Fibroblast of lung (primary cell): Measurements from ENCODE around the gene SLC22A23. TPM values are rescaled to one million over a fixed set of nuclear protein-coding genes. Genes with fewer than 3 reads are reported as not detected.

Experiments
- DNase-seq, 2 donors: peaks; one replicate each; pipeline versions ENCODE4 v3.0.0 to v3.0.0-alpha.2; 2010; ENCODE audit warnings: low read depth in 2 of 2
- H2AFZ ChIP-seq: 2 replicates; pipeline ENCODE4 v1.5.1; 2012; ENCODE audit warnings: low read length, control low read depth, inconsistent platforms
- H3K27ac ChIP-seq: 2 replicates; pipeline ENCODE4 v1.5.1; 2011; ENCODE audit warnings: low read length, control low read depth; ENCODE audit not compliant: insufficient read depth
- H3K27me3 ChIP-seq: 2 replicates; pipeline ENCODE4 v1.5.1; 2011; ENCODE audit warnings: mild to moderate bottlenecking, low read length; ENCODE audit not compliant: control insufficient read depth, insufficient read depth
- H3K36me3 ChIP-seq: 2 replicates; pipeline ENCODE4 v1.5.1; 2011; ENCODE audit warnings: low read length; ENCODE audit not compliant: control insufficient read depth, insufficient read depth
- H3K4me1 ChIP-seq: 2 replicates; pipeline ENCODE4 v1.5.1; 2011; ENCODE audit warnings: low read length; ENCODE audit not compliant: control insufficient read depth, insufficient read depth; ENCODE audit errors: extremely low read depth
- H3K4me2 ChIP-seq: 2 replicates; pipeline ENCODE4 v1.5.1; 2011; ENCODE audit warnings: low read length, control low read depth; ENCODE audit not compliant: insufficient read depth; ENCODE audit errors: extremely low read depth
- H3K4me3 ChIP-seq, 4 experiments: fragments of 200-600 bp in 1 of 4; sonication (generic) in 1 of 4; replicated peaks in 1 of 4; 2 replicates each; pipeline ENCODE4 v1.5.1; 2011 to 2016; ENCODE audit warnings: low read length in 4 of 4, low read depth in 3 of 4, mild to moderate bottlenecking in 3 of 4, control low read depth in 2 of 4, inconsistent platforms in 1 of 4, mixed read lengths in 1 of 4; ENCODE audit not compliant: insufficient read depth in 1 of 4; ENCODE audit errors: control extremely low read depth in 1 of 4
- H3K79me2 ChIP-seq: 2 replicates; pipeline ENCODE4 v1.5.1; 2012; ENCODE audit warnings: mild to moderate bottlenecking, low read length, inconsistent platforms; ENCODE audit not compliant: control insufficient read depth, insufficient read depth
- H3K9ac ChIP-seq: 2 replicates; pipeline ENCODE4 v1.5.1; 2011; ENCODE audit warnings: mild to moderate bottlenecking, low read length, control low read depth; ENCODE audit not compliant: insufficient read depth
- H3K9me3 ChIP-seq: 2 replicates; pipeline ENCODE4 v1.5.1; 2012; ENCODE audit warnings: low read depth, low read length; ENCODE audit not compliant: control insufficient read depth, insufficient read depth
- H4K20me1 ChIP-seq: 2 replicates; pipeline ENCODE4 v1.5.1; 2011; ENCODE audit warnings: low read length; ENCODE audit not compliant: control insufficient read depth, insufficient read depth; ENCODE audit errors: extremely low read depth
- EZH2 ChIP-seq: IDR thresholded peaks from 2 replicates; pipeline ENCODE4 v1.5.1; 2012; ENCODE audit warnings: low read length, control low read depth, mild to moderate bottlenecking; ENCODE audit errors: missing control alignments
- polyA plus RNA-seq, 2 donors: library from polyadenylated mRNA; depleted of rRNA in 1 of 2; stranded (reverse) in 1 of 2; unstranded in 1 of 2; fragments of >200 nt; gene quantifications; 2 replicates each; pipeline ENCODE4 v1.2.1, GENCODE V29; 2011 to 2012; ENCODE audit warnings: missing spikeins in 1 of 2
- total RNA-seq: library from RNA; depleted of rRNA; stranded (reverse); fragments of >200 nt; gene quantifications from 2 replicates; pipeline ENCODE4 v1.2.1, GENCODE V29; 2014
- TF ChIP-seq, protein P1 (sequence below), 2 donors: IDR thresholded peaks in 1 of 2; conservative IDR thresholded peaks in 1 of 2; 1 replicate in 1 of 2; 2 replicates in 1 of 2; pipeline ENCODE4 v1.5.1; 2011 to 2012; ENCODE audit warnings: low read length in 2 of 2, control low read depth in 1 of 2, inconsistent platforms in 1 of 2, low read depth in 1 of 2, mild to moderate bottlenecking in 1 of 2

SLC22A23 gene
- total and polyA plus RNA-seq, 2 donors (not counting 1 experiment from before 2014, with no cell fraction given), result 0.37 to 3.0 TPM

DNA sequence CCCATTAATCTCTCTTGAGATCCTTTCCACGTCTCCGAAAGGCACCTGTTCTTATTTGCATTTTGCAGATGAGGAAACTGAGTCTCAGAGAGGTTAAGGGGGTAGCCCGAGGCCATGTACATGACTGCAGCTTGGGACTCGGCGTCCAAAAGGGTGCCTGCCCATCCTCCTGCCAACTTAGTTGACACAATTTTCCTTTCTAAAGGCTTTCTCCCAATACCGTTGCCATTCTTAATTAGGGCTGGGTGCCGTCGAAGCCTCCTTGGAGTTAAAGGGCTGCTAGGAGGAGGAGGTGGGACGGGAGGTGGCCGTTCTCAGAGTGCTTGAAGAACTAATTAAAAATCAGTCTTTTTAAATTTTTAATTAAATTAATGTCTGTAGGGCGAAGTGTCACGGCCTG is 198.6 kb downstream of the SLC22A23 start:
- H3K27ac ChIP-seq, result no peak overlapping the region
- H3K4me1 ChIP-seq, result peaks cover 4% of the 10 kb centered on the region
- H4K20me1 ChIP-seq, result no peaks in the 10 kb centered on the region
- no peak for DNase-seq
- peaks cover 14% of the 10 kb centered on the region for H3K27me3 ChIP-seq
- H3K79me2 ChIP-seq, result peaks cover 35% of the 10 kb centered on the region
- no peak for TF ChIP-seq EZH2
- TF ChIP-seq, protein P1, sequence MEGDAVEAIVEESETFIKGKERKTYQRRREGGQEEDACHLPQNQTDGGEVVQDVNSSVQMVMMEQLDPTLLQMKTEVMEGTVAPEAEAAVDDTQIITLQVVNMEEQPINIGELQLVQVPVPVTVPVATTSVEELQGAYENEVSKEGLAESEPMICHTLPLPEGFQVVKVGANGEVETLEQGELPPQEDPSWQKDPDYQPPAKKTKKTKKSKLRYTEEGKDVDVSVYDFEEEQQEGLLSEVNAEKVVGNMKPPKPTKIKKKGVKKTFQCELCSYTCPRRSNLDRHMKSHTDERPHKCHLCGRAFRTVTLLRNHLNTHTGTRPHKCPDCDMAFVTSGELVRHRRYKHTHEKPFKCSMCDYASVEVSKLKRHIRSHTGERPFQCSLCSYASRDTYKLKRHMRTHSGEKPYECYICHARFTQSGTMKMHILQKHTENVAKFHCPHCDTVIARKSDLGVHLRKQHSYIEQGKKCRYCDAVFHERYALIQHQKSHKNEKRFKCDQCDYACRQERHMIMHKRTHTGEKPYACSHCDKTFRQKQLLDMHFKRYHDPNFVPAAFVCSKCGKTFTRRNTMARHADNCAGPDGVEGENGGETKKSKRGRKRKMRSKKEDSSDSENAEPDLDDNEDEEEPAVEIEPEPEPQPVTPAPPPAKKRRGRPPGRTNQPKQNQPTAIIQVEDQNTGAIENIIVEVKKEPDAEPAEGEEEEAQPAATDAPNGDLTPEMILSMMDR (conservative IDR thresholded peaks at IDR 0.05 in 1 of 2, IDR thresholded peaks at IDR 0.05 in 1 of 2; ENCODE audit: low read depth in 1 of 2, low read length in 2 of 2), result no peak
- no peaks in the 10 kb centered on the region for H3K9me3 ChIP-seq
- no peaks in the 10 kb centered on the region for H3K36me3 ChIP-seq
- peak overlapping the region; percentile 32 to 94 (median 60) for H3K4me3 ChIP-seq
- H3K4me2 ChIP-seq, result peak overlapping the region; percentile 85
- H2AFZ ChIP-seq, result peak overlapping the region; percentile 73
- no peak overlapping the region for H3K9ac ChIP-seq

DNA sequence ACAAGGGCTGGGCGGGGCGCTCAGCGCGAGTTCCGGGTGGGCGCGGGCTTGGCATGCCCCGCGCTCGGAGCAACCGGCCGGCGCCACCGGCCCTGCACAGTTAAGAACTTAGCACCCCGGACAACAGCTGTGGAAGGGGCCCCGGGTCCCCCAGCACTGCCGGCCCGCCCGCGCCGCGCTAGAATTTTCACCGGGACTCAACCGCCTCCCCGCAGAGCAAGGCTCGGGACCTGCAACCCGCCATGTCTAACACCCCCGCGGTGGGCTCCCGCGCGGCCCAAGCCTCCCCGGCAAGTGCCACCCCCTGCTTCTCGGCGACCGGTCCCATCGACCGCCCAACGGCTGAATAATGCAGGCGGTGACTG is 203.3 kb downstream of the SLC22A23 start:
- H3K36me3 ChIP-seq, result no peaks in the 10 kb centered on the region
- no peak overlapping the region for H3K4me2 ChIP-seq
- TF ChIP-seq, protein P1 (conservative IDR thresholded peaks at IDR 0.05 in 1 of 2, IDR thresholded peaks at IDR 0.05 in 1 of 2; ENCODE audit: low read depth in 1 of 2, low read length in 2 of 2), result no peak
- no peak for TF ChIP-seq EZH2
- H3K27ac ChIP-seq, result no peak overlapping the region
- H3K9me3 ChIP-seq, result no peaks in the 10 kb centered on the region
- H4K20me1 ChIP-seq, result no peaks in the 10 kb centered on the region
- no peaks in the 10 kb centered on the region for H3K79me2 ChIP-seq
- H2AFZ ChIP-seq, result no peak overlapping the region
- peaks cover 14% of the 10 kb centered on the region for H3K27me3 ChIP-seq
- no peak for DNase-seq
- H3K4me1 ChIP-seq, result no peaks in the 10 kb centered on the region
- no peak overlapping the region for H3K9ac ChIP-seq
- no peak overlapping the region for H3K4me3 ChIP-seq

DNA sequence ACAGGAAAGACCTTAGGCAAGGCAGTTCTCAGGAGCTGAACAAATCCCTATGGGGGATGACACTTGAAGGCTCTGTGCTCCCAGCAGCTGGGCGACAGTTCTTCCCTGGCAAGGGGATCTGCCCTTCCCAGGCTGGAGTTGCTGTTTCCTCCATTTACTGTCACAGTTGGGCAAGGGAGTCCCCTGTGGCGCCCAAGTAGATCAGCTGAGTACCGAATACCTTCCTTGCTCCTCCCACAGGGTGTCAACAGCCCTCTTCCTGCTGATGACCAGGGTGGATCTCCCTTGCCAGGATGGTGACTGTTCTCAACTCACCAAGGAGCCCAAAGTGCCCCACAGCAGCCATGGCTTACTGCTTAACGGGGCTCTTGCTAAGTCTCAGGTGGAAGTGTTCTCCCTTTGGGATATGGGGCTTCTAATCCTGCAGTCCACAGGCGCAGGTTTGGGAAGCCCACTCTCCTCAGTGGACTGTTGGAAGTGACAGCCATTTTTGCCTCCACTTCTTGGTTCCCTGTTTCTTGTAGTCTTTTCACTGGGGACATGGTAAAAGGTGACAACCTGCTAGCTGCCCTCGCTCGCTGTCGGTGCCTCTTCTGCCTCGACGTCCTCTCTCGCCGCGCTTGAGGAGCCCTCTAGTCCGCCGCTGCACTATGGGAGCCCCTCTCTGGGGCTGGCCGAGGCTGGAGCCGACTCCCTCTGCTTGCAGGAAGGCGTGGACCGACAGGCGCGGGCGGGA is 203.8 kb downstream of the SLC22A23 start:
- no peaks in the 10 kb centered on the region for H3K9me3 ChIP-seq
- no peaks in the 10 kb centered on the region for H3K36me3 ChIP-seq
- no peak overlapping the region for H3K27ac ChIP-seq
- no peak for DNase-seq
- no peaks in the 10 kb centered on the region for H3K79me2 ChIP-seq
- TF ChIP-seq, protein P1 (conservative IDR thresholded peaks at IDR 0.05 in 1 of 2, IDR thresholded peaks at IDR 0.05 in 1 of 2; ENCODE audit: low read depth in 1 of 2, low read length in 2 of 2), result no peak
- TF ChIP-seq EZH2, result no peak
- H3K27me3 ChIP-seq, result peaks cover 14% of the 10 kb centered on the region
- no peak overlapping the region for H3K4me2 ChIP-seq
- no peak overlapping the region for H3K9ac ChIP-seq
- peaks cover 3% of the 10 kb centered on the region for H3K4me1 ChIP-seq
- no peaks in the 10 kb centered on the region for H4K20me1 ChIP-seq
- no peak overlapping the region for H3K4me3 ChIP-seq
- no peak overlapping the region for H2AFZ ChIP-seq
